GM18909 (cell line): Measurements from ENCODE around the gene ENG.

ENCODE experiments used
- ATAC-seq: cut with Tn5 transposase; IDR thresholded peaks from one replicate; pipeline ENCODE4 v1.9.1; 2021; ENCODE audit warnings: mild to moderate bottlenecking; ENCODE audit not compliant: unreplicated experiment, poor library complexity

Gene ENG

DNA sequence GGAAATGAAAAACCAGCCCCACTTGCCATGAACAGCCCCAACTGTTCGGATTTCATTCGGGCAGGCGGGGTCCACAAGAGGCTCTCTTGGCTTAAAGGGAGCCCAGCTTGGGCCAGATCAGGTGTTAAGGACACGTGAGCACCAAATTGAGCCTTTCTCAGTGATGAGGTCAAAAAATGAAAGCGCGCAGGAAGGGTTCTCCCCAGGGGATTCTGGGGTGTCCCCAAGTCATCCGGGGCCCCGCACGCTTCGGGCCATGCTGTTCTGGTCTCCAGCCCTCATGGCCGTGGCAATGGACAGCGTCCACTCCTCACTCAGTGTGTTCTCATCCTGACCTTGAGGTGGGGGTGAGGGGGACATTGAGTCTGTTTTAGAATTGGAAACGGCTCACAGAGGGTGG is 12.1 kb upstream of the ENG start:
- no peak for ATAC-seq

DNA sequence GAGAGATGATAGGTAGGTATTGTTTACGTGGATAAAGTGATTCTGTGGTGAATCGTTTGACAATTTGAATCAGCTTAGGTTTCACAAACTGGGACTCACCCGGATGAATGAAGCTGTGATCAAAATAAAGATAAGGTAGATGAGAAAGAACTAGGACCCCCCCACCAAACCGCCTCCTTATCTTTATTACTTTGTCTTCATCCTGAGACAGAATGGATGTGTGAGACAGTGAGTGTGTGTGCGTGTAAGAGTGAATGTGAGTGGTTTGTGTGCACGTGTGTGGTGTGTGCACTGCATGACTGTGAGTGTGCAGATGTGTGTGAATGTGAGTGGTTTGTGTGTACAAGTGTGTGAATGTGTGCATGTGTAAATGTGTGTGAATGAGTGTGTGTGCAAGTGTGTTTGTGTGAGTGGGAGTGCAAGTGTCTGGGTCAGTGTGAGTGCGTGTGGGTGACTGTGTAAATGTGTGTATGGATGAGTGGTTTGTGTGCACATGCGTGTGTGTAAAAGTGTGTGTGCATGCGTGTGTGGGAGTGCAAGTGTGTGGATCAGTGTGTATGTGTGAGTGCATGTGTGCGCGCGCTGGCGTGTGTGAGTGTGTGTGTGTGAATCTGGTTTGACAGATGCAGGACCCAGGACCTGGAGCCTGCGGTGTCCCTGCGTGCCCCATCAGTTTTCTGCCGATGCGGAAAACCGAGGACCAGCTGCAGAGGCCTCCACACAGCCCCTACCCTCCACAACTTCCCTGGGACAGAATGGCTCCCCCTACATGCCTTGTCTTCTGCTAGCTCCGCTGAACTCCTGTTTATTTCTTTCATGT is 11.4 kb upstream of the ENG start:
- no peak for ATAC-seq

- no peak for ATAC-seq
Measured at GRCh38 chr9:127863191-127863621, 8.7 kb upstream of the ENG start.

GRCh38 chr9:127862075-127863011 is 7.9 kb upstream of the ENG start:
- ATAC-seq, result no peak

DNA sequence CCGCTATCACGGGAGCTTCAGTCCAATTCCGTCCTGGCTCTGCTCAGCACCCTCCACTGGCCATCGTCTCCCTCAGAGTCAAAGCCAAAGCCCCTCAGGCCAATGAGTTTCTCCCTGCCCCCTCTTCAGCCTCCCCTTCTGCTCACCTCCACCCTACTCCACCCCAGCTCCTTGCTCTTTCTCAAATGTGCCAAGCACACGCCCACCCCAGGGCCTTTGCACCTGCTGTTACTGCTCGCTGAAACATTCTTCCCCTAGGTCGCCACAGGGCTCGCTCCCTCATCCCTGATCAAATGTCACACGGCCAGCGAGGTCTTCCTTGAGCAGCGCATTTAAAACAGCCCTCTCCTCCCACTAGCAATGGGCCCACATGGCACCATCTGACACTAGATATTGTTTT is 6.3 kb upstream of the ENG start:
- ATAC-seq, result no peak

DNA sequence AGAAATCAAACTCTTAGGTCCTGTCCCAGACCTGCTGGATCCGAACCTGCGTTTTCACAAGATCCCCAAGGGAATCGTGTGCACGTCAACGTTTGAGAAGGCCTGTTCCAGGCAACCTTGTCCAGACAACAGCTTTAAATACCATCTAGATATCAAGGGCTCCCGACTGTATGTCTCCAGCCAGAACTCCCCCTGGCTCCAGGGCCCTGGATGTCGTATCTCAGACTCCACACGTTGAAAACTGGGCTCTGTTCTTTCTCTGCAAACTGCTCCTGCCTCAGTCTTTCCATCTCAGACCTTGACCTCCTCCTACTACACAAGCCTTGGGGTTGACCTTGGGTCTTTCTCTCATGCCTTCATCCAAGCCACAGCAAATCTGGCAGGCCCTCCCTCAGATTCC is 5.8 kb upstream of the ENG start:
- ATAC-seq, result no peak

DNA sequence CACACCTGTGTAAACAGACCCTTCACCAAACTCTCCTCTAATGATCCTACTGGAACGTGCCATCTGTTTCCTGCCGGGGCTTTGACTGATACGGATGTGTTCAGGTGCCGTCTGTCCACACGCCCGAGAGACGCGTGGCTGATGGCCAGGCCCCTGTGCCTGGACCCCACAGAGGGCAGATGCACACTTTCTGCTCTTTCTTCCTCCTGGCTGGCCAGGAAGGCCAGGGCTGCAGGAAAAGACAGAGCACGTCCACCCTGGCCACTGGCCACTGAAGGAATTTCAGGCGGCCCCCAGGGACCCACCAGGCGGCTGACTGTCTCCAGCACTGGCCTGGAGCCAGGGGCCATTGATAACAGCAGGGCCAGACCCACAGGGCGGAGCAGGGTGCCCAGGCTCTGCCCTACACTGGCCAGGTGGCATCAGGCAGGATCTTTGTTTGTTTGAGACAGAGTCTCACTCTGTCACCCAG is 3.6 kb upstream of the ENG start:
- no peak for ATAC-seq

GRCh38 chr9:127857278-127857677 is 2.8 kb upstream of the ENG start:
- no peak for ATAC-seq

- no peak for ATAC-seq
Measured at GRCh38 chr9:127856729-127857116, 2.3 kb upstream of the ENG start.

DNA sequence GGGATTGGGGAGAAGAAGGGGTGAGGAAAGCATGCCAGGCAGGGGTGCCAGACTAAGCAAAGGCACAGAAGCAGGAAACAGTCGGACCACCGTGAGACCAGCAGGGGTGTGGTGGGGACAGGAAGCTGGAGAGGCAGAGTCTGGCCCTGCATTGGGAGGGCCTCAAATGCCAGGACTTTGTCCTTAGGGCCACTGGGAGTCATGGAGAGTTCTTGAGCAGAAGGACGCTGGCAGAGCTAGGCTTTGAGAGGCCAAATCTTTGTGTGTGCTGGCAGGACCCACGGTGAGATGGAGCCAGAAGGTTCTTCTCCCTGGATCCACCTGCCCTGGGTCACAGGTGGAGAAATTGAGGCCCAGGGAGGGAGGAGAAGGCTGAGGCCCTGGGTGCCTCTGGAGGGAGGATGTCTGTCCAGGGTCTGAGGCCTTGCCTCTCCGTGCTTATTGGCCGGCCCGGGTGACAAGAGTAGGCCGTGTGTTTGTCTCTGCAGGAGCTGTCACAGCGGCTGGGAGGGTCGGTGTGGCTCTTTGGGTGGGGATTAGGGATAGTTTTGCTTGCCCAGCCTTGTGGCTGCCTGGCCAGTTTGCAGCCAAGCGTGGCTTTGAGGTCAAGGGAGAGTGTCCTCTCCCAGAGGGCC is 1.8 kb upstream of the ENG start:
- ATAC-seq, result no peak

GRCh38 chr9:127855522-127855921 is 1.1 kb upstream of the ENG start:
- no peak for ATAC-seq

- ATAC-seq, result no peak
Measured at GRCh38 chr9:127854960-127855359, 502 bp upstream of the ENG start.

DNA sequence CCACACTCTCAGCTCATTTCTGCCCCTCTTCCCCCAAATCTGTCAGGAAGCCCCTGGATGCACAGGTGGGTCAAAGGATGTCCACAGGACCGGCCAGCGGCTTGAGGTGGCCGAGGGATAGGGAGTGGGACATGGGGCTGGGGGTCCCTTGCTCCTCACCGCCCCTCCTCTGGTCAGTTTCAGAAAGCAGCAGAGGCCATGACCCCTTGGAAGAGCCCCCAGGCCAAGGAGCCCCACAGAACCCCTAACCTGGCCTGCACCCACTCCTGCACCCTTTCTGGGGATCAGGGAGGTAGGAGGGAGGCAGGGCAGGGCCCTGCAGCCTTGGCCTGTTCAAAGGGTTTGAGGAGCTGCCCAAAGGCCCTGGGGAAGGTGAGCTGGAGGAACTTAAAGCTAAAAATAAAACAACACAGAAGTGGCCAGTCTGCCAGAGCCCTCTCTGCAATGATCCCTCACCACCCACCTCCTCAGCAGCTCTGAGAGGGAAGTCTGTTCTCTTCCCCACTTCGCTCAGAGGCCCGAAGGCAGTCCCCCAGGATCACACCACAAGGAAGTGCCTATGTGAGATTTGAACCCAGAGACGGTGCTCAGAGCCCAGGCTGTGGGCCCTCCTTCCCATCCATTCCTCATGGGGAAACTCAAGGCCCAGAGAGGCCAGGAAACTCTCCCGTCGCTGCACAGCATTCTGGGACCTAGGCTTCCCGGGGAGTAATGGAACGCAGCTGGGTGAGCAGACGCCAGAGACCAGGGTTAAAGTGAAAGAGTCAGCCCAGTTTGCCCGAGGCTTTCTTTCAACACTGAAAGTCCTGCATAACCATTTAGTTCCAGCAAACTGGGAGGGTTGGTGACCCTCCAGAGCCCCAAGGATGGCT is 910 bp downstream of the ENG start:
- ATAC-seq, result no peak

GRCh38 chr9:127852829-127853228 is 1.6 kb downstream of the ENG start:
- ATAC-seq, result no peak

DNA sequence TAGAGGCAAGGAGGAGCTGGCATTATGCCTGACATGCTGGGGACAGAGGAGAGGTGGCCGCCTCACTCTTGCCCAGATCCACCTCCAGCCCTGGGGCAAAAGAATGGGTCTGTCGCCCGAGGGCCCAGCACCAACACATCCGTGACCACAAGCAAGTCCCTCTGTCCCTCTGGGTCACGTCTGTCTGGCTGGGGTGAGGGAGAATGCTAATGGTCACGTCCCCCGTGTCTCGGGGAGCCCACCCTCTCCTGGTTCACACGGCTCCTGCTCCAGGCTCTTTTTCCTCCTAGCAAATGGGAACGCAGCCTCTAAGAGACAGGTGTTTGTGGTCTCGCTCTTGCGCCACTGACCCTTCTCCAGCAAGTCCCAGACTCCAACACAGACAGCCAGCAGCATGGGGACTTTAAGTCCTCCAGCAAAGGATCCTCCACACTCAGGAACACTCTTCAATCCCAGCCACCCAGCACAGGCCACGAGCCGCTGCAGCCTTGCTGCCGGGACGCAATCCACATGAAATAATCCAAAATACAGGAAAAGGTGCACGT is 4.1 kb downstream of the ENG start:
- ATAC-seq, result no peak

GRCh38 chr9:127848756-127849504 is 5.5 kb downstream of the ENG start:
- ATAC-seq, result no peak

GRCh38 chr9:127847833-127848755 is 6.4 kb downstream of the ENG start:
- ATAC-seq, result no peak

DNA sequence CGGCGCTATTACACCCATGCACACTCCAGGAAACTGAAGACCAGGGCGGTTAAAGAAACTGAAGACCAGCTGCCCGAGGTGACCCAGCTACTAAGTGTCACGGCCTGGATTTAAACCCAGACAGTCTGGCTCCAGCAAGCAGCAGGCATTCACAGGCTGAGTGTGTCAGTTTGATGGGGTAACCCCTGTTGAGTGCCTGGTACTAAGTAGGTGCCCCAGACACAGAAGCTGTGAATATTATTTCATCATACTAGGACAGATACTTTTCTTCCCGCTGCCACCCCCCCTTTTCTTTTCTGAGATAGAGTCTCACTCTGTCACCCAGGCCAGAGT is 7.3 kb downstream of the ENG start:
- ATAC-seq, result no peak
